Colonic mucosa (tissue), 4 donors: Measurements from ENCODE around the gene PNMA3. TPM values are rescaled to one million over a fixed set of nuclear protein-coding genes. Genes with fewer than 3 reads are reported as not detected.

ENCODE experiments used
- DNase-seq: peaks from one replicate; pipeline ENCODE4 v3.0.0-alpha.2; 2020
- H3K27ac ChIP-seq: fragments of 200-600 bp; one replicate; pipeline ENCODE4 v1.8.0; 2021
- H3K27me3 ChIP-seq: fragments of 200-600 bp; one replicate; pipeline ENCODE4 v1.8.0; 2021
- H3K36me3 ChIP-seq: fragments of 200-600 bp; one replicate; pipeline ENCODE4 v1.8.0; 2021
- H3K4me1 ChIP-seq: fragments of 200-600 bp; one replicate; pipeline ENCODE4 v1.8.0; 2021; ENCODE audit warnings: mild to moderate bottlenecking
- H3K4me3 ChIP-seq: fragments of 200-600 bp; one replicate; pipeline ENCODE4 v1.8.0; 2021
- H3K9ac ChIP-seq, 2 donors: one replicate each; pipeline ENCODE4 v1.7.0; 2013; ENCODE audit warnings: control low read depth in 2 of 2, low read depth in 2 of 2, low read length in 2 of 2
- H3K9me3 ChIP-seq: fragments of 200-600 bp; one replicate; pipeline ENCODE4 v1.8.0; 2021
- intact Hi-C: fragments of 100-400 bp; cut with DNase I; formaldehyde crosslinking; loops from one replicate; pipeline ENCODE4 v1.14.1; 2022
- total RNA-seq, 2 donors: library from RNA; stranded (reverse); fragmentation: NEBNext Ultra II Directional in 1 of 2; extraction: Animal tissue kit (Norgen Biotek cat#: 25700) in 1 of 2; gene quantifications; one replicate each; pipeline ENCODE4 v1.2.1, GENCODE V29; 2021
- TF ChIP-seq, protein P1 (sequence below): fragments of 200-600 bp; IDR thresholded peaks from one replicate; pipeline ENCODE4 v1.8.0; 2022; ENCODE audit warnings: antibody characterized with exemption, mild to moderate bottlenecking
- donor health status: healthy.
- donor health status: DM: no; HTN: no; CAD: no.
- donor health status: DM: no; HTN: no; CAD: no.

Gene PNMA3
- total RNA-seq, 2 donors from 2014 or later = 0.15 to 0.21 TPM

DNA sequence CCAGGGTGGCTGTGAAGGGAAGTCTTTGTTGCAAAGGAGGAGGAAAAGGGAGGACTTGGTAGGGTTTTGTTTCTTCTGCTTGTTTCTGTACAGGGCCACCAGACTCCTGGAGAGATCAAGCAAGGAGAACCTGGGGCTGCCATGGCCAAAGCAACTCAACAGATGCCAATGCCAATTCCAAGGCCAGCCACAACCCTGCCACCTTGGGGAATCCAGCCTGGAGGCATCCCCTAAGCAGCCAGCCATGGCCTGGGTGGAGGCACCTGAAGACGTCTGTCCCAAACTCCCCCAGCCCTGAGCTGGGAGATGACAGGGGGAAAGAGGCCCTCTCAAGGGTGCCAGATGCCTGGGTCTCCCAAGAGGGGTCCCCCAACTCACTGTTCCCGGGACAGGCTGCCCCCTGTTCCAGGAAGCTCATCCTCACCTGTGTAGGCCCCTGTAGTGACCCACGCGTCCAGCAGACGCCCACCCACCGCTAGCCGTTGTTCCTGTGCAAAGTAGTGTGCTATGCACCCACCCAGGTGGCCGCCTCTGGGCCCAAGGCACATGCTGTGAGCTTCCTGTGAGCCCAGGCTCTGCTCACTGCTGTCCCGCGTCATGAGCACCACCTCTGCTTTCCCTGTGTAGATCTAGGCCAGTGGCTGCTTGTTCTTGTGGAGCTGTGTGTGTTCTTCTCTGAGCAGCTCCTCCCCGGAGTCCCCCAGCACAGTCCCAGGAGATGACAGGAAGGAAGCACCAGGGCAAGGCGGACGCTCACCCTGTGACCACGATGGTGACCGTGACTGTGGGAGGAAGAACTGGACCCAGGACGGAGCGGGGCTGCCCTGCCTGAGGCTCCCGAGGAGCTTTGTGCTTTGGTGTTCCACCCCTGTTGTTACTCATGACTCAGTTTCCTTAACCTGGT is 3.2 kb downstream of the PNMA3 start:
- intact Hi-C loops = no loop called here
- no peaks in the 10 kb centered on the region for H3K36me3 ChIP-seq
- no peak overlapping the region for H3K9ac ChIP-seq
- no peaks in the 10 kb centered on the region for H3K4me1 ChIP-seq
- no peak for DNase-seq
- H3K27me3 ChIP-seq = peaks cover 7% of the 10 kb centered on the region
- no peaks in the 10 kb centered on the region for H3K9me3 ChIP-seq
- no peak overlapping the region for H3K27ac ChIP-seq
- TF ChIP-seq, protein P1, sequence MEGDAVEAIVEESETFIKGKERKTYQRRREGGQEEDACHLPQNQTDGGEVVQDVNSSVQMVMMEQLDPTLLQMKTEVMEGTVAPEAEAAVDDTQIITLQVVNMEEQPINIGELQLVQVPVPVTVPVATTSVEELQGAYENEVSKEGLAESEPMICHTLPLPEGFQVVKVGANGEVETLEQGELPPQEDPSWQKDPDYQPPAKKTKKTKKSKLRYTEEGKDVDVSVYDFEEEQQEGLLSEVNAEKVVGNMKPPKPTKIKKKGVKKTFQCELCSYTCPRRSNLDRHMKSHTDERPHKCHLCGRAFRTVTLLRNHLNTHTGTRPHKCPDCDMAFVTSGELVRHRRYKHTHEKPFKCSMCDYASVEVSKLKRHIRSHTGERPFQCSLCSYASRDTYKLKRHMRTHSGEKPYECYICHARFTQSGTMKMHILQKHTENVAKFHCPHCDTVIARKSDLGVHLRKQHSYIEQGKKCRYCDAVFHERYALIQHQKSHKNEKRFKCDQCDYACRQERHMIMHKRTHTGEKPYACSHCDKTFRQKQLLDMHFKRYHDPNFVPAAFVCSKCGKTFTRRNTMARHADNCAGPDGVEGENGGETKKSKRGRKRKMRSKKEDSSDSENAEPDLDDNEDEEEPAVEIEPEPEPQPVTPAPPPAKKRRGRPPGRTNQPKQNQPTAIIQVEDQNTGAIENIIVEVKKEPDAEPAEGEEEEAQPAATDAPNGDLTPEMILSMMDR = no peak
- no peak overlapping the region for H3K4me3 ChIP-seq

DNA sequence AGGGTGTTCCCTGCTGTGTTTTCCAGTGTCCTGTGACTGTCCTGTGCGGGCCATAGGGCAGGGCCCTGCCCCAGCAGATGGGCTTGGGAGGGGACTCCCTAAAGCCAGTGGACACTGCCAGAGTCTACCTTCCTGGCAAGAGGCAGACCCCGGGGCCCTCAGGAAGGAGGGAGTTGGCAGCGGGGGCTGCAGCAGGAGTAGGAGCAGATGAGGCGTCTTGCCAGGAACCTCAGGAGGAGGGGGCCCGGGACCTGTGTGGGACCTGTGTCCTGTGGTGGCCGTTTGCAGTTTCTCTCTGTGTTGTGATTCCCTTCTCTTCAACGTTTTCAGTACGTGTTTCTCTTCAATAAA is 3.8 kb downstream of the PNMA3 start:
- Histone ChIP-seq H3K27me3 (peaks cover 7% of the 10 kb centered on the region), H3K36me3 (no peaks in the 10 kb centered on the region), H3K4me3 (no peak overlapping the region), H3K9ac (no peak overlapping the region), H3K9me3 (no peaks in the 10 kb centered on the region), H3K27ac (no peak overlapping the region), H3K4me1 (no peaks in the 10 kb centered on the region)
- DNase-seq = no peak
- TF ChIP-seq, protein P1 = no peak
- intact Hi-C loops = no loop called here

DNA sequence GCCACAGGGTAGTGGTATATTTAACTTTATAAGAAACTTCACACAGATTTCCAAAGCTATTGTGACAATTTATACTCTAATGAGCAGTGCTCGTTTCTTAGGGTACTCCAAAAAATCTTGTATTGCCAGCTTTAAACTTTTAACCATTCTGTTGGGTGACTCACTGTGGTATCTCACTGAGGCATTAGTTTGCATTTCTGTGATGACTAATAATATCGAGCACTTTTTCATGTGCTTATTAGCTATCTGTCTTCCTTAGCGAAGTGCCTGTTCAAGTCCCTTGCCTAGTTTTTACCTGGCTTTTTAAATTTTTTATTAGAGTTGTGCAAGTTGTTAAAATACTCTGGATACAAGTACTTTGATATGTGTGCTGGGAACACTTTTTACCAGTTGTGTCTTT is 5.5 kb downstream of the PNMA3 start:
- no peaks in the 10 kb centered on the region for H3K4me1 ChIP-seq
- intact Hi-C loops = no loop called here
- H3K4me3 ChIP-seq = no peak overlapping the region
- DNase-seq = no peak
- no peaks in the 10 kb centered on the region for H3K9me3 ChIP-seq
- H3K27ac ChIP-seq = no peak overlapping the region
- TF ChIP-seq, protein P1 = no peak
- peaks cover 3% of the 10 kb centered on the region for H3K27me3 ChIP-seq
- no peaks in the 10 kb centered on the region for H3K36me3 ChIP-seq
- no peak overlapping the region for H3K9ac ChIP-seq

DNA sequence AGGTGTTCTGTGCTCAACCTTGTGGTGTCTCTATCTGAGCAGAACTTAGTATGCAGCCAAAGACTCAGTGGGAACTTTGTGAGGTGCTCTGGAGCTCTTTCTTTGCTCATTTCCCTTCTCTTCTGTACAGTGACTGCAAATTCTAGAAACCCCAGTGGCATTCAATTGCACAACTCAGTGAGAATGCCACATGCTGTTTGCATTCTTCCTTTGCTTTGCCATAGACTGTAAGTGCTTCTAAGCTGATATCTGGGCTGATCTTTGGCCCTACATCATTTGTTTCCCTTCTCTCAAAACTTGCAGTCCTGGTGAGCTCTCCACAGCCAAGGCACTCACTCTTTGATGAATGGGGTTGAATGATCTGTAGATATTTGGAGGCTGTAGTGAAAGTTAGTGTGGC is 7.0 kb downstream of the PNMA3 start:
- no peaks in the 10 kb centered on the region for H3K27me3 ChIP-seq
- DNase-seq = no peak
- intact Hi-C loops = no loop called here
- no peaks in the 10 kb centered on the region for H3K36me3 ChIP-seq
- no peaks in the 10 kb centered on the region for H3K4me1 ChIP-seq
- no peak overlapping the region for H3K9ac ChIP-seq
- no peaks in the 10 kb centered on the region for H3K9me3 ChIP-seq
- TF ChIP-seq, protein P1 = no peak
- no peak overlapping the region for H3K27ac ChIP-seq
- H3K4me3 ChIP-seq = no peak overlapping the region

DNA sequence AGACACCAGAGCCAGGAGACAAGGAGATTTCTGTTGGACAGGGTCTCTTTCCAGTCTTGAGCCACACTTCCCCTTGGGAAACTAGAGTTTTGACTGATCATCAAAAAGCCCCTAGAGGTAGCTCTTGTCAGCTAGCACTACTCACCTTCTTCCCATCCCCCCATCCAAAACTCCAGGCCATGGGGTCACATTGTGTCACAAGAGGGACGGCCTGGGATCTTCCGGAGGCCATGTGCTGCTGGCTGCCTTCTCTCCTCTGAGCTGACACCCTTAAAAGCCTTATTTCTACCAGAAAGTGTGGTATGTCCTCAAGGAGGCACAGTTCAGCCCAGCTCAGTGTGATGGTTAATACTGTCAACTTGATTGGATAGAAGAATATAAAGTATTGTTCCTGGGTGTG is 7.8 kb downstream of the PNMA3 start:
- no peaks in the 10 kb centered on the region for H3K4me1 ChIP-seq
- no peak for DNase-seq
- H3K9me3 ChIP-seq = no peaks in the 10 kb centered on the region
- TF ChIP-seq, protein P1 = no peak
- H3K4me3 ChIP-seq = no peak overlapping the region
- intact Hi-C loops = no loop called here
- no peaks in the 10 kb centered on the region for H3K27me3 ChIP-seq
- H3K9ac ChIP-seq = no peak overlapping the region
- H3K36me3 ChIP-seq = no peaks in the 10 kb centered on the region
- H3K27ac ChIP-seq = no peak overlapping the region
